Naive thymus-derived CD4-positive, alpha-beta T cell (primary cell): Measurements from ENCODE around the gene CHML. TPM values are rescaled to one million over a fixed set of nuclear protein-coding genes. Genes with fewer than 3 reads are reported as not detected.

Experiments used
- ATAC-seq: fragments of 150-1000 bp; cut with Tn5 transposase; 2 replicates; pipeline ENCODE4 v1.10.0; 2021; ENCODE audit warnings: mild to moderate bottlenecking, moderate library complexity
- CTCF ChIA-PET: fragments of 350-600 bp; sonication (Branson Sonifier 250); formaldehyde crosslinking; loops from one replicate; lab custom pipeline; 2021; ENCODE audit warnings: antibody characterized with exemption; lab: Charles Lee
- POLR2A ChIA-PET: fragments of 350-600 bp; sonication (Branson Sonifier 250); formaldehyde crosslinking; loops from one replicate; lab custom pipeline; 2021; ENCODE audit warnings: antibody characterized with exemption, inconsistent platforms; lab: Charles Lee
- DNase-seq, 9 donors: peaks; one replicate each; pipeline versions ENCODE4 v3.0.0 to v3.0.0-alpha.2; 2020 to 2022; ENCODE audit warnings: mixed read lengths in 1 of 9
- H3K27ac ChIP-seq: one replicate; pipeline ENCODE4 v1.7.0; 2013; ENCODE audit warnings: mild to moderate bottlenecking, low read depth, low read length, moderate library complexity
- H3K27me3 ChIP-seq, 2 donors: one replicate each; pipeline ENCODE4 v1.7.0; 2013; ENCODE audit warnings: low read length in 2 of 2, mild to moderate bottlenecking in 2 of 2, moderate library complexity in 2 of 2; ENCODE audit not compliant: control insufficient read depth in 2 of 2, insufficient read depth in 2 of 2
- H3K36me3 ChIP-seq, 3 experiments: 1 replicate in 2 of 3; 2 replicates in 1 of 3; pipeline ENCODE4 v1.7.0; 2013; ENCODE audit warnings: low read length in 3 of 3, mild to moderate bottlenecking in 3 of 3, moderate library complexity in 1 of 3; ENCODE audit not compliant: insufficient read depth in 3 of 3, control insufficient read depth in 2 of 3
- H3K4me1 ChIP-seq, 2 donors: one replicate each; pipeline ENCODE4 v1.7.0; 2013; ENCODE audit warnings: low read length in 2 of 2, mild to moderate bottlenecking in 2 of 2, moderate library complexity in 1 of 2; ENCODE audit not compliant: control insufficient read depth in 2 of 2, insufficient read depth in 2 of 2
- H3K4me3 ChIP-seq: 2 replicates; pipeline ENCODE4 v1.7.0; 2013; ENCODE audit warnings: mild to moderate bottlenecking, low read length
- H3K9me3 ChIP-seq, 3 experiments: 1 replicate in 2 of 3; 2 replicates in 1 of 3; pipeline ENCODE4 v1.7.0; 2013; ENCODE audit warnings: low read length in 3 of 3; ENCODE audit not compliant: control insufficient read depth in 2 of 3
- H3K27ac Mint-ChIP-seq, 9 donors: one replicate each; pipeline ENCODE4 v1.8.0; 2020 to 2022; ENCODE audit warnings: mixed read lengths in 9 of 9, mild to moderate bottlenecking in 8 of 9, moderate library complexity in 5 of 9, inconsistent platforms in 2 of 9
- H3K27me3 Mint-ChIP-seq, 5 donors: one replicate each; pipeline ENCODE4 v1.8.0; 2021 to 2022; ENCODE audit warnings: mixed read lengths in 5 of 5, mild to moderate bottlenecking in 1 of 5
- H3K36me3 Mint-ChIP-seq, 5 donors: one replicate each; pipeline ENCODE4 v1.8.0; 2020 to 2022; ENCODE audit warnings: mixed read lengths in 5 of 5, mild to moderate bottlenecking in 3 of 5, inconsistent platforms in 1 of 5
- H3K4me1 Mint-ChIP-seq, 7 donors: one replicate each; pipeline ENCODE4 v1.8.0; 2020 to 2022; ENCODE audit warnings: mixed read lengths in 7 of 7, mild to moderate bottlenecking in 3 of 7, inconsistent platforms in 1 of 7
- H3K4me3 Mint-ChIP-seq, 10 donors: one replicate each; pipeline ENCODE4 v1.8.0; 2020 to 2022; ENCODE audit warnings: mild to moderate bottlenecking in 10 of 10, mixed read lengths in 10 of 10, moderate library complexity in 6 of 10, inconsistent platforms in 2 of 10
- H3K9me3 Mint-ChIP-seq, 11 donors: one replicate each; pipeline ENCODE4 v1.8.0; 2020 to 2022; ENCODE audit warnings: mixed read lengths in 11 of 11, mild to moderate bottlenecking in 4 of 11, inconsistent platforms in 1 of 11, moderate library complexity in 1 of 11
- intact Hi-C, 2 donors: fragments of 100-400 bp; cut with micrococcal nuclease; formaldehyde crosslinking; loops; one replicate each; pipeline ENCODE4 v1.15.1; 2023
- polyA plus RNA-seq, 2 donors: library from polyadenylated mRNA; unstranded; fragments of 300-500 nt; fragmentation: Illumina TruSeq; gene quantifications; one replicate each; pipeline ENCODE4 v1.2.3, GENCODE V29; 2021
- total RNA-seq, 6 experiments: library from RNA in 5 of 6; stranded (reverse) in 5 of 6; gene quantifications; 1 replicate in 5 of 6; 2 replicates in 1 of 6; pipeline ENCODE4 v1.2.3 and lab custom pipeline; 2021 to 2026

The CHML gene
- total and polyA plus RNA-seq, 7 experiments from 2014 or later: 6.6 to 18.3 (median 11.6) TPM

- DNase-seq: no peak
- no peak overlapping the region for H3K27ac ChIP-seq
- no peak for ATAC-seq
- CTCF ChIA-PET: no interaction called here
- H3K36me3 ChIP-seq: peaks cover 0 to 3% (median 0%) of the 10 kb centered on the region in 3 experiments
- H3K27me3 ChIP-seq: no peaks in the 10 kb centered on the region
- Mint-ChIP-seq H3K27ac (no peak overlapping the region), H3K27me3 (no peaks in the 10 kb centered on the region), H3K4me1 (peaks cover 0 to 10% (median 0%) of the 10 kb centered on the region in 7 donors), H3K9me3 (peaks cover 0 to 2% (median 0%) of the 10 kb centered on the region in 11 donors), H3K4me3 (no peak overlapping the region), H3K36me3 (peaks cover 4 to 32% (median 10%) of the 10 kb centered on the region in 5 donors)
- POLR2A ChIA-PET: no interaction called here
- no peaks in the 10 kb centered on the region for H3K9me3 ChIP-seq
- intact Hi-C loops: no loop called here
- H3K4me3 ChIP-seq: no peak overlapping the region
- no peaks in the 10 kb centered on the region for H3K4me1 ChIP-seq
Observed at GRCh38 chr1:241596633-241597032, 43.5 kb downstream of the CHML start.

GRCh38 chr1:241593186-241593585 is 47.0 kb downstream of the CHML start:
- H3K27me3 Mint-ChIP-seq: no peaks in the 10 kb centered on the region
- H3K9me3 Mint-ChIP-seq: no peaks in the 10 kb centered on the region
- ChIA-PET CTCF (no interaction called here), POLR2A (no interaction called here)
- no peak overlapping the region for H3K27ac Mint-ChIP-seq
- H3K4me3 ChIP-seq: no peak overlapping the region
- no peak overlapping the region for H3K27ac ChIP-seq
- H3K27me3 ChIP-seq: no peaks in the 10 kb centered on the region
- H3K36me3 ChIP-seq: peaks cover 0 to 3% (median 0%) of the 10 kb centered on the region in 3 experiments
- no peaks in the 10 kb centered on the region for H3K4me1 ChIP-seq
- H3K4me1 Mint-ChIP-seq: peaks cover 0 to 10% (median 0%) of the 10 kb centered on the region in 7 donors
- intact Hi-C loops: no loop called here
- DNase-seq: no peak
- no peak overlapping the region for H3K4me3 Mint-ChIP-seq
- peaks cover 0 to 18% (median 3%) of the 10 kb centered on the region in 5 donors for H3K36me3 Mint-ChIP-seq
- no peaks in the 10 kb centered on the region for H3K9me3 ChIP-seq
- no peak for ATAC-seq

GRCh38 chr1:241592273-241592958 is 47.8 kb downstream of the CHML start:
- POLR2A ChIA-PET: no interaction called here
- Histone ChIP-seq H3K27ac (no peak overlapping the region), H3K9me3 (no peaks in the 10 kb centered on the region), H3K27me3 (no peaks in the 10 kb centered on the region), H3K36me3 (peaks cover 0 to 3% (median 0%) of the 10 kb centered on the region in 3 experiments), H3K4me3 (no peak overlapping the region), H3K4me1 (no peaks in the 10 kb centered on the region)
- H3K27ac Mint-ChIP-seq: no peak overlapping the region
- intact Hi-C loops: no loop called here
- ATAC-seq: peak; percentile 81
- H3K4me3 Mint-ChIP-seq: no peak overlapping the region
- H3K36me3 Mint-ChIP-seq: peaks cover 0 to 14% (median 3%) of the 10 kb centered on the region in 5 donors
- CTCF ChIA-PET: no interaction called here
- no peaks in the 10 kb centered on the region for H3K9me3 Mint-ChIP-seq
- DNase-seq: no peak
- no peaks in the 10 kb centered on the region for H3K27me3 Mint-ChIP-seq
- peaks cover 0 to 10% (median 0%) of the 10 kb centered on the region in 7 donors for H3K4me1 Mint-ChIP-seq

GRCh38 chr1:241591736-241592135 is 48.4 kb downstream of the CHML start:
- Mint-ChIP-seq H3K27me3 (no peaks in the 10 kb centered on the region), H3K9me3 (no peaks in the 10 kb centered on the region), H3K4me3 (no peak overlapping the region), H3K36me3 (peaks cover 0 to 14% (median 3%) of the 10 kb centered on the region in 5 donors), H3K4me1 (peaks cover 0 to 10% (median 0%) of the 10 kb centered on the region in 7 donors), H3K27ac (no peak overlapping the region)
- DNase-seq: no peak
- intact Hi-C loops: no loop called here
- Histone ChIP-seq H3K27ac (no peak overlapping the region), H3K4me3 (no peak overlapping the region), H3K9me3 (no peaks in the 10 kb centered on the region), H3K36me3 (no peaks in the 10 kb centered on the region), H3K4me1 (no peaks in the 10 kb centered on the region), H3K27me3 (no peaks in the 10 kb centered on the region)
- ChIA-PET CTCF (no interaction called here), POLR2A (interaction anchor here (0.5 kb wide), 1 partner anchor 1080 kb away, joined by 3 read pairs; no protein-coding TSS in a partner anchor)
- no peak for ATAC-seq

GRCh38 chr1:241591317-241591716 is 48.9 kb downstream of the CHML start:
- H3K27ac Mint-ChIP-seq: no peak overlapping the region
- DNase-seq: no peak
- Histone ChIP-seq H3K36me3 (no peaks in the 10 kb centered on the region), H3K27ac (no peak overlapping the region), H3K9me3 (no peaks in the 10 kb centered on the region), H3K4me3 (no peak overlapping the region), H3K4me1 (no peaks in the 10 kb centered on the region), H3K27me3 (no peaks in the 10 kb centered on the region)
- H3K36me3 Mint-ChIP-seq: peaks cover 0 to 14% (median 3%) of the 10 kb centered on the region in 5 donors
- ChIA-PET CTCF (no interaction called here), POLR2A (interaction anchor here (0.5 kb wide), 1 partner anchor 1080 kb away, joined by 3 read pairs; no protein-coding TSS in a partner anchor)
- no peak overlapping the region for H3K4me3 Mint-ChIP-seq
- peaks cover 0 to 10% (median 0%) of the 10 kb centered on the region in 7 donors for H3K4me1 Mint-ChIP-seq
- no peaks in the 10 kb centered on the region for H3K27me3 Mint-ChIP-seq
- intact Hi-C loops: no loop called here
- ATAC-seq: peak; percentile 42
- no peaks in the 10 kb centered on the region for H3K9me3 Mint-ChIP-seq

GRCh38 chr1:241590719-241591118 is 49.5 kb downstream of the CHML start:
- Histone ChIP-seq H3K9me3 (no peaks in the 10 kb centered on the region), H3K36me3 (no peaks in the 10 kb centered on the region), H3K27me3 (no peaks in the 10 kb centered on the region), H3K4me1 (no peaks in the 10 kb centered on the region), H3K4me3 (no peak overlapping the region), H3K27ac (no peak overlapping the region)
- Mint-ChIP-seq H3K4me1 (peaks cover 0 to 10% (median 0%) of the 10 kb centered on the region in 7 donors), H3K4me3 (no peak overlapping the region), H3K27ac (no peak overlapping the region), H3K27me3 (no peaks in the 10 kb centered on the region), H3K9me3 (no peaks in the 10 kb centered on the region), H3K36me3 (peaks cover 0 to 14% (median 3%) of the 10 kb centered on the region in 5 donors)
- ATAC-seq (no peak), DNase-seq (no peak)
- CTCF ChIA-PET: no interaction called here
- intact Hi-C loops: no loop called here
- POLR2A ChIA-PET: no interaction called here
